Amygdala (tissue), 56 donors: ENCODE measurements around the gene BDNF.

ENCODE experiments used
- DNase-seq, 56 donors: peaks; one replicate each; lab custom pipeline; 2025; lab: John Stamatoyannopoulos, UW

BDNF gene

GRCh38 chr11:27707676-27708075 is 7.4 kb upstream of the BDNF start:
- no peak for DNase-seq

GRCh38 chr11:27705873-27706820 is 5.9 kb upstream of the BDNF start:
- DNase-seq, result no peak

- DNase-seq, result no peak
These were observed 3.2 kb upstream of the BDNF start for GRCh38 chr11:27703481-27703880.

GRCh38 chr11:27702811-27703210 is 2.6 kb upstream of the BDNF start:
- no peak for DNase-seq

GRCh38 chr11:27701355-27702105 is 1.3 kb upstream of the BDNF start:
- peak in 13 of 56 donors; percentile 24 to 60 (median 41) for DNase-seq

GRCh38 chr11:27699926-27700350 is 317 bp downstream of the BDNF start:
- peak in 1 of 56 donors; percentile 15 for DNase-seq

- DNase-seq, result peak in 1 of 56 donors; percentile 24
These were observed 871 bp downstream of the BDNF start for GRCh38 chr11:27699242-27699925.

GRCh38 chr11:27698872-27699241 is 1.4 kb downstream of the BDNF start:
- DNase-seq, result peak in 47 of 56 donors; percentile 12 to 79 (median 61)

GRCh38 chr11:27697679-27698275 is 2.5 kb downstream of the BDNF start:
- DNase-seq, result no peak

- no peak for DNase-seq
These were observed 3.3 kb downstream of the BDNF start for GRCh38 chr11:27696961-27697360.

GRCh38 chr11:27696115-27696514 is 4.1 kb downstream of the BDNF start:
- DNase-seq, result no peak

GRCh38 chr11:27694992-27695391 is 5.3 kb downstream of the BDNF start:
- no peak for DNase-seq

- DNase-seq, result no peak
These were observed 6.9 kb downstream of the BDNF start for GRCh38 chr11:27693398-27693797.

- no peak for DNase-seq
These were observed 7.5 kb downstream of the BDNF start for GRCh38 chr11:27692781-27693180.

GRCh38 chr11:27688076-27688475 is 12.2 kb downstream of the BDNF start:
- DNase-seq, result no peak

GRCh38 chr11:27681664-27682063 is 18.6 kb downstream of the BDNF start:
- no peak for DNase-seq

- DNase-seq, result no peak
These were observed 20.9 kb downstream of the BDNF start for GRCh38 chr11:27679136-27680015.

- DNase-seq, result no peak
These were observed 22.0 kb downstream of the BDNF start for GRCh38 chr11:27678242-27678641.

- no peak for DNase-seq
These were observed 23.1 kb downstream of the BDNF start for GRCh38 chr11:27677108-27677507.
